Peyer's patch (tissue), 4 donors: ENCODE data around the gene IMPDH1. TPM values are rescaled to one million over a fixed set of nuclear protein-coding genes. Genes with fewer than 3 reads are reported as not detected.

Experiments used
- DNase-seq, 3 donors: peaks; one replicate each; pipeline ENCODE4 v3.0.0-alpha.2; 2017 to 2019
- H3K27ac ChIP-seq, 4 donors: fragments of 200-600 bp; sonication (generic); one replicate each; pipeline ENCODE4 v1.5.1; 2016 to 2019
- H3K27me3 ChIP-seq, 2 donors: fragments of 200-600 bp; sonication (generic); one replicate each; pipeline ENCODE4 v1.5.1; 2019
- H3K36me3 ChIP-seq, 3 donors: fragments of 200-600 bp; sonication (generic); one replicate each; pipeline ENCODE4 v1.5.1; 2016 to 2019
- H3K4me1 ChIP-seq, 4 donors: fragments of 200-600 bp; sonication (generic); one replicate each; pipeline ENCODE4 v1.5.1; 2016 to 2019
- H3K4me3 ChIP-seq, 4 donors: fragments of 200-600 bp; sonication (generic); 1 replicate in 3 of 4; 2 replicates in 1 of 4; pipeline ENCODE4 v1.5.1; 2016 to 2019; ENCODE audit warnings: mild to moderate bottlenecking in 1 of 4
- H3K9me3 ChIP-seq, 4 donors: fragments of 200-600 bp; sonication (generic); one replicate each; pipeline ENCODE4 v1.5.1; 2016 to 2019; ENCODE audit warnings: mild to moderate bottlenecking in 1 of 4
- POLR2A ChIP-seq, 2 donors: fragments of 450-650 bp; IDR thresholded peaks; one replicate each; pipeline ENCODE4 v1.5.1; 2017; ENCODE audit warnings: antibody characterized with exemption in 2 of 2, mild to moderate bottlenecking in 2 of 2, moderate library complexity in 2 of 2
- total RNA-seq, 4 donors: library from RNA; depleted of rRNA; stranded (reverse); fragments of >200 nt; gene quantifications; one replicate each; pipeline ENCODE4 v1.1.0, GENCODE V29; 2016
- TF ChIP-seq, protein P1 (sequence below), 6 experiments: fragments of 450-650 bp in 4 of 6; fragments of 200-600 bp in 2 of 6; sonication (generic) in 1 of 6; IDR thresholded peaks; one replicate each; pipeline ENCODE4 v1.5.1; 2017 to 2019; ENCODE audit warnings: antibody characterized with exemption in 6 of 6, mild to moderate bottlenecking in 3 of 6, moderate library complexity in 1 of 6

Gene IMPDH1
- total RNA-seq, 4 donors from 2014 or later = 7.9 to 45.4 (median 14.8) TPM

DNA sequence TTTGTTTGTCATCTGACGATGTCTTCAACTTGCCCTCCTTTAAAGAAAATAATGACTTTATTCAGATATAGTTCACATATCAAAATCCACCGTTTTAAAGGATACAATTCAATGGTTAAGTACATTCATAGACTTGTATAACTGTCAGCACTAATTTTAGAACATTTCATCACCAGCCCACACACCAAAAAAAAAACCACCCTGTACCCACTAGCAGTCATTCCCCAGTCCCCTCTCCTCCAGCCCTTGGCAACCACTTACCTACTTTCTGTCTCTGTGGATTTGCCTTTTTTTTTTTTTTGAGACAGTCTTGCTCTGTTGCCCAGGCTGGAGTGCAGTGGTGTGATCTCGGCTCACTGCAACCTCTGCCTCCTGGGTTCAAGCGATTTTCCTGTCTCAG, 40.6 kb upstream of the IMPDH1 start:
- Histone ChIP-seq H3K4me3 (no peak overlapping the region), H3K9me3 (no peaks in the 10 kb centered on the region), H3K27me3 (no peaks in the 10 kb centered on the region), H3K36me3 (no peaks in the 10 kb centered on the region), H3K4me1 (peaks cover 0 to 17% (median 0%) of the 10 kb centered on the region in 4 donors), H3K27ac (no peak overlapping the region)
- TF ChIP-seq, protein P1, sequence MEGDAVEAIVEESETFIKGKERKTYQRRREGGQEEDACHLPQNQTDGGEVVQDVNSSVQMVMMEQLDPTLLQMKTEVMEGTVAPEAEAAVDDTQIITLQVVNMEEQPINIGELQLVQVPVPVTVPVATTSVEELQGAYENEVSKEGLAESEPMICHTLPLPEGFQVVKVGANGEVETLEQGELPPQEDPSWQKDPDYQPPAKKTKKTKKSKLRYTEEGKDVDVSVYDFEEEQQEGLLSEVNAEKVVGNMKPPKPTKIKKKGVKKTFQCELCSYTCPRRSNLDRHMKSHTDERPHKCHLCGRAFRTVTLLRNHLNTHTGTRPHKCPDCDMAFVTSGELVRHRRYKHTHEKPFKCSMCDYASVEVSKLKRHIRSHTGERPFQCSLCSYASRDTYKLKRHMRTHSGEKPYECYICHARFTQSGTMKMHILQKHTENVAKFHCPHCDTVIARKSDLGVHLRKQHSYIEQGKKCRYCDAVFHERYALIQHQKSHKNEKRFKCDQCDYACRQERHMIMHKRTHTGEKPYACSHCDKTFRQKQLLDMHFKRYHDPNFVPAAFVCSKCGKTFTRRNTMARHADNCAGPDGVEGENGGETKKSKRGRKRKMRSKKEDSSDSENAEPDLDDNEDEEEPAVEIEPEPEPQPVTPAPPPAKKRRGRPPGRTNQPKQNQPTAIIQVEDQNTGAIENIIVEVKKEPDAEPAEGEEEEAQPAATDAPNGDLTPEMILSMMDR (IDR thresholded peaks at IDR 0.05) = no peak
- no peak for TF ChIP-seq POLR2A (IDR thresholded peaks at IDR 0.05)
- no peak for DNase-seq

DNA sequence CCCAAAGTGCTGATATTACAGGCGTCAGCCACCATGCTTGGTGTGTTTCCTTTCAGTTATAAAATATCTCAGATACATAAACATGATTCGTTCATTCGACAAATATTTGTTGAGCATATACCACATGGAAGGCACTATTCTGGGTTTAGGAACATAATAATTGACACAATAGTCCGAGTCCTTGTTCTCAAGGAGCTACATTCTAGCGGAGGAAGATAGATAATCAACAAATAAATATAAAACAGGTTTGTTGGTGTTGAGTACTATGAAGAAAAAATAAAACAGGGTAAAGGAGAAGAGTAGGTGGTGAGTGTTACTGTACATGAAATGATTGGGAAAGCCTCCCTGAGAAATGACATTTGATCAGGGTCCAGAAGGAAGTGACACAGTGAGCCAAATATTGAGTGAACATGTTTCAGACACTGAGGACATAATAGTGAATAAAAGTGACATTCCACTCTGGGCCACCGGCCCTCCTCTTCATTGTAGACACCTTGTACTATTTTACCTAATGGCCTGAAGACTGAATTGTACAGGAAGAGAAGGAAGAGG, 39.0 kb upstream of the IMPDH1 start:
- TF ChIP-seq POLR2A (IDR thresholded peaks at IDR 0.05) = no peak
- TF ChIP-seq, protein P1 (IDR thresholded peaks at IDR 0.05) = no peak
- Histone ChIP-seq H3K36me3 (no peaks in the 10 kb centered on the region), H3K9me3 (no peaks in the 10 kb centered on the region), H3K4me1 (peaks cover 0 to 4% (median 0%) of the 10 kb centered on the region in 4 donors), H3K4me3 (no peak overlapping the region), H3K27me3 (no peaks in the 10 kb centered on the region), H3K27ac (no peak overlapping the region)
- no peak for DNase-seq

DNA sequence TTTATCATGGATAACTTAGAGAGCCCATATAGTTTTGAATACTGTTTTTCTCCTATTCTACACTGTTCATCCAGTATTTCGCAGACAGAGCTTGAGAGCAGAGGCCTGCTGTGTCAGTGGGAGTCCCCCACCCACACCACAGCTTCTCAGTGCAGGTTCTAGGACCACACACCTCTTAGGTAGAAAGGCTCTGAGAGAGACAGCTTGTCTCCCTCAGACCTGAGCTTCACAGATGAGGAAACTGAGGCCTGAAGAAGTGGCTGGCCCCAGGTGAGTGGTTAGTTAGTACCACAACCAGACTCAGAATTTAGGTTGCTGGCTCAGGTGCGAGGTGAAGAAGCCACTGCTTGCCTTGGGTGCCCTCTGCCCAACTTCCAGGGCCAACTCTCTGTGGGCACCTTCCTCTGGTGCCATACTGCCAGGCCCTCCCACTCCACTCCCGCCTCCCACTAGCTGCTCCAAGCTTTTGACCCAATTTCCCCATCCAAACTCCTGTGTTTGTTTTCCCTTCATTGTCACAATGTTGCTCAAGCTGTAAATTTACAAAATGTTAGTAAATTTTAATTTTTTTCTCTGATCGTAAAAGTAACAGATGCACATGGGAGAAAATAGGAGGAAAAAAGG, 38.3 kb upstream of the IMPDH1 start:
- TF ChIP-seq, protein P1 (IDR thresholded peaks at IDR 0.05) = no peak
- TF ChIP-seq POLR2A (IDR thresholded peaks at IDR 0.05) = no peak

DNA sequence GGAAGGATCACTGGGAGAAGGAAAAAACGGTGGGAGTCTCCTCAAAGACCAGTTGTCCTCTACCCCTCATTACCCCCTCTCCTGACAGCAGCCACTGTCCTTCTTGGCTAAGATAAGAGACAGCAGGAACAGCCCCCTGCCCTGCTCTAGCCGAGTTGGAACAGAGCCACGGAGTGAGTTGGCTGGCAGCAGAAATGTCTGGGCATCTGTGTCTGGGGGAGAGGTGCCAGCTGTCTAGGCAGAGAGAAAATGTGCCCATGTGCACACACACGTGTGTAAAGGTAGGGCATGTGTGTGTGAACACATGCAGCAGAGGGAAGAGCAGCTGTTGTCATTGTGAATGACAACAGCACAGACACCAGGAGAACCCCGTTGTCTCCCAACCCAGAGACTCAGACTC, 36.5 kb upstream of the IMPDH1 start:
- no peak for DNase-seq
- Histone ChIP-seq H3K27ac (no peak overlapping the region), H3K27me3 (no peaks in the 10 kb centered on the region), H3K36me3 (no peaks in the 10 kb centered on the region), H3K4me3 (no peak overlapping the region), H3K4me1 (peaks cover 0 to 14% (median 0%) of the 10 kb centered on the region in 4 donors), H3K9me3 (no peaks in the 10 kb centered on the region)
- TF ChIP-seq, protein P1 (IDR thresholded peaks at IDR 0.05) = no peak
- TF ChIP-seq POLR2A (IDR thresholded peaks at IDR 0.05) = no peak

More for the DNA sequence above, 38.3 kb upstream of the IMPDH1 start:
- Histone ChIP-seq H3K36me3 (no peaks in the 10 kb centered on the region), H3K4me1 (peaks cover 0 to 9% (median 0%) of the 10 kb centered on the region in 4 donors), H3K4me3 (no peak overlapping the region), H3K27me3 (no peaks in the 10 kb centered on the region), H3K9me3 (no peaks in the 10 kb centered on the region), H3K27ac (no peak overlapping the region)
- no peak for DNase-seq

DNA sequence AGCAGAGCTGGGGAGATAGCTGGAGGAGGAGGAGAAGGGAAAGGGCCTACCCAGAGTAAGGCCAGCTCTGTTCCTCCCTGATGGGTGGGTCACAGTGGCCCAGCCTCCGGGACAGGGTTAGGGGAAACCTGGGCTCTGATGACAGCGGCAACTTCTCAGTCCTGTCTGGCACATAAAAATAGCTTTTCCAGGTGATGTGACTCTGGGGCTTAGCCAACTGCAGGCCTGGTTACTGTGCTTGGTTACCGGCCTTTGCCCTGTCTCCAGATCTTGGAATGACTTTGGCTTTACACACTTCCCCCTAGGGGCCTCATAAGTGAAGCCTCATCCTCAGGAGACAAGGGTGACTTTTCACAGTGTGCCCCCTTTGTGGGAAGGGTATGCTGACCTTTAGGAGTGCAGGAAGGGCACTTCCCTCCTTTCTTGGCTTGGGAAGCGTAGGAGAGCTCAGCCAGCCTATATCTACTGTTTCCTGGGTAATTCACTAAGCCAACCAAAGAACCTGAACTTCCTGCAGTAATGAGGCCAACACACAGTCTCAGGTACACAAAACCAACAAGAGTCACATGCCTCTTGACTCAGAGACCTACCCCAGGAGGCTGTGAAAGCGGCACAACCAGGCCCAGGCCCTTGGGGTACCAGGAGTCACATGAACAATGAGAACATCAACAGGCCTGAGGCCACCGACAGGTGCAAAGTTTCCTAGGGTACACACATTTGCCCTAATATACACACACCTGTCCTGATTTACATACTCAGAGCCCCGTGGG, 34.2 kb upstream of the IMPDH1 start:
- Histone ChIP-seq H3K4me3 (no peak overlapping the region), H3K4me1 (peaks cover 0 to 14% (median 0%) of the 10 kb centered on the region in 4 donors), H3K36me3 (no peaks in the 10 kb centered on the region), H3K27me3 (no peaks in the 10 kb centered on the region), H3K9me3 (no peaks in the 10 kb centered on the region), H3K27ac (peak overlapping the region in 3 of 4 donors; percentile 32 to 45 (median 41))
- TF ChIP-seq POLR2A (IDR thresholded peaks at IDR 0.05) = no peak
- TF ChIP-seq, protein P1 (IDR thresholded peaks at IDR 0.05) = peak in 1 of 6 experiments; percentile 4
- DNase-seq = peak in 2 of 3 donors; percentile 56 to 60
